ENCODE measurements around the gene ARRB1. TPM values are rescaled to one million over a fixed set of nuclear protein-coding genes. Genes with fewer than 3 reads are reported as not detected.

Gene ARRB1
- total and polyA plus RNA-seq, 2 experiments from 2014 or later = 4.5 to 10.7 TPM

DNA sequence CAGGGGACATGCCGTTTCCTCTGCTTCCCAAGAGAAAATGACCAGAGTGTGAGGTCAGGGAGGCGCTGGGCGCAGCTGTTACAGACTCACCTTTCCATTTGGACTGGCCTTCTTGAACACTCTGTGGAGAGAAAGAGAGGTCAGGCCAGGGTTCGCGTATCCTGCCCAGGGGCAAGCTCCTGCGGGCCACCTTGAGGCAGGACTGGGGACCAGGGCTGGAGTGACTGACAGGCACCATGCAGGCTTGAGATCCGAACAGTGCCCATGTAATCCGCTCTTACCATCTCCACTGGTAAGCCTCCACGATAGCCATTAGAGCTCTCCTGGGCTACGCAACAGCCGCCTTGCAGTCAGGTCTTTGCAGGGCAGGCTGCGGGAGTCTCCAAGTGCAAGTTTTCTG, 61.5 kb downstream of the ARRB1 start:
- Histone ChIP-seq H3K4me1 (ENCODE audit: low read depth) (peaks cover 5% of the 10 kb centered on the region), H3K27me3 (no peaks in the 10 kb centered on the region), H3K27ac (no peak overlapping the region), H3K36me3 (no peaks in the 10 kb centered on the region), H3K9me3 (ENCODE audit: low read depth) (no peaks in the 10 kb centered on the region), H3K4me3 (no peak overlapping the region)
- DNase-seq (ENCODE audit: low read depth in 1 of 2, low spot score in 1 of 2) = no peak
- TF ChIP-seq, protein P1, sequence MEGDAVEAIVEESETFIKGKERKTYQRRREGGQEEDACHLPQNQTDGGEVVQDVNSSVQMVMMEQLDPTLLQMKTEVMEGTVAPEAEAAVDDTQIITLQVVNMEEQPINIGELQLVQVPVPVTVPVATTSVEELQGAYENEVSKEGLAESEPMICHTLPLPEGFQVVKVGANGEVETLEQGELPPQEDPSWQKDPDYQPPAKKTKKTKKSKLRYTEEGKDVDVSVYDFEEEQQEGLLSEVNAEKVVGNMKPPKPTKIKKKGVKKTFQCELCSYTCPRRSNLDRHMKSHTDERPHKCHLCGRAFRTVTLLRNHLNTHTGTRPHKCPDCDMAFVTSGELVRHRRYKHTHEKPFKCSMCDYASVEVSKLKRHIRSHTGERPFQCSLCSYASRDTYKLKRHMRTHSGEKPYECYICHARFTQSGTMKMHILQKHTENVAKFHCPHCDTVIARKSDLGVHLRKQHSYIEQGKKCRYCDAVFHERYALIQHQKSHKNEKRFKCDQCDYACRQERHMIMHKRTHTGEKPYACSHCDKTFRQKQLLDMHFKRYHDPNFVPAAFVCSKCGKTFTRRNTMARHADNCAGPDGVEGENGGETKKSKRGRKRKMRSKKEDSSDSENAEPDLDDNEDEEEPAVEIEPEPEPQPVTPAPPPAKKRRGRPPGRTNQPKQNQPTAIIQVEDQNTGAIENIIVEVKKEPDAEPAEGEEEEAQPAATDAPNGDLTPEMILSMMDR (IDR thresholded peaks at IDR 0.05; ENCODE audit: low read depth, low read length) = no peak

DNA sequence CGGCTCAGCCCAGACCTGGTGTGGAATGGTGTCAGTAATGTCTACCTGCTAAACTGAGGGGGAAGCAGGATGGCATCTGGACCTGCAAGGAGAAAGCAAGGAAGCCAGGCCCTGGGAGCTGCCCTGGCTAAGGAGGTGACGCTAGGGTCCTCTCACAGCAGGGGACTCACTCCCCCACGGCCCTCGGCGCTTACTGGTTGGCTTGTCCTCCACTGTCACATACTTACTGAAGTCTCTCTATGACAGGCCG, 62.0 kb downstream of the ARRB1 start:
- no peak overlapping the region for H3K27ac ChIP-seq
- DNase-seq (ENCODE audit: low read depth in 1 of 2, low spot score in 1 of 2) = no peak
- TF ChIP-seq, protein P1 (IDR thresholded peaks at IDR 0.05; ENCODE audit: low read depth, low read length) = no peak
- no peak overlapping the region for H3K4me3 ChIP-seq
- peaks cover 5% of the 10 kb centered on the region for H3K4me1 ChIP-seq (ENCODE audit: low read depth)
- H3K36me3 ChIP-seq = no peaks in the 10 kb centered on the region
- H3K27me3 ChIP-seq = no peaks in the 10 kb centered on the region
- no peaks in the 10 kb centered on the region for H3K9me3 ChIP-seq (ENCODE audit: low read depth)

DNA sequence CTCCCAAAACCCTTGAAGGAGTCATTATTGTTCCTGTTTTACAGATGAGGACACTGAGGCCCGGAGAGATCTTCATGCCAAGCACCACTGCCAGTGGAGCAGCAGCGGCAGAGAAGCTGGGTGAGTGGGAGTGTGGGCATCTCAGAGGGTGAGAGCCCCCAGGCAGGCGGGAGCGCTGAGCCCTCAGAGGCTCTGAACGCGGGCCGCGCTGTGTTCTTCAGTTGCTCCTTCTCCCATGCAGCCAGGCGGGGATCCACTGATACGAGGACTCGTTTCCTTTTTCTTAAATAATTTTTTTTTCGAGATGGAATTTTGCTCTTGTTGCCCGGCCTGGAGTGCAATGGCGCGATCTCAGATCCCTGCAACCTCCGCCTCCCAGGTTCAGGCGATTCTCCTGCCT, 63.9 kb downstream of the ARRB1 start:
- Histone ChIP-seq H3K27me3 (no peaks in the 10 kb centered on the region), H3K36me3 (no peaks in the 10 kb centered on the region), H3K9me3 (ENCODE audit: low read depth) (no peaks in the 10 kb centered on the region), H3K27ac (no peak overlapping the region), H3K4me3 (no peak overlapping the region), H3K4me1 (ENCODE audit: low read depth) (peaks cover 5% of the 10 kb centered on the region)
- TF ChIP-seq, protein P1 (IDR thresholded peaks at IDR 0.05; ENCODE audit: low read depth, low read length) = no peak
- no peak for DNase-seq (ENCODE audit: low read depth in 1 of 2, low spot score in 1 of 2)

DNA sequence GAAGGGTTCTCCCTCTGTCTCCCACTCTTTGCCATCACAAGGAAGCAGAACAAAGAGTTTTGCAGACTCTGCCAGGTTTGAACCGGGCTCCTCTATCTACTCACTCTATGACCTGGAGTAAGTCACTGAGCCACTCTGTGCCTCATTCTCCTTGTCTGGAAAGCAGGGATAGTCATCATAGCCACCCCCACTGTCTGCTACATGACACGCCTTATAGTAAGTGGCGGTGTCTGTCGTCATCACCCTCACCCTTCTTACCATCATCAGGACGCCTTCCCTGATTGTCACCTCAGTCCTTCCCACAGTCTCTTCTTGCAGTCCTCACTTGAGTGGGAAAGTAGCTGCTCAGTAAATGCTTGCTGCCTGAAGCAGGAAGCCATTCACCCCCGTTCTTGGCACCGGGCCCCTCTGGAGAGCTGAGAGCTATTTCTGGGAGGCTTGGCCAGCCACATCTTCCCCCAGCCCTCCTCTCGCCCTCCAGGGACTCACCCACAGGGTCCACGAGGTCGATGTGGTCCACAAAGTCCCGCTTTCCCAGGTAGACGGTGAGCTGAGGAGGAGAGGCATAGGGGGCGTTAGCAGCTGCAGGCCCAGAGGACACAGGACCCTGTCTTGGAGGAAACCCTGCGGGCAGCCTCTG, 64.5 kb downstream of the ARRB1 start:
- Histone ChIP-seq H3K27ac (no peak overlapping the region), H3K4me3 (no peak overlapping the region), H3K9me3 (ENCODE audit: low read depth) (no peaks in the 10 kb centered on the region), H3K27me3 (no peaks in the 10 kb centered on the region), H3K36me3 (no peaks in the 10 kb centered on the region), H3K4me1 (ENCODE audit: low read depth) (peaks cover 5% of the 10 kb centered on the region)
- DNase-seq (ENCODE audit: low read depth in 1 of 2, low spot score in 1 of 2) = no peak
- TF ChIP-seq, protein P1 (IDR thresholded peaks at IDR 0.05; ENCODE audit: low read depth, low read length) = no peak

DNA sequence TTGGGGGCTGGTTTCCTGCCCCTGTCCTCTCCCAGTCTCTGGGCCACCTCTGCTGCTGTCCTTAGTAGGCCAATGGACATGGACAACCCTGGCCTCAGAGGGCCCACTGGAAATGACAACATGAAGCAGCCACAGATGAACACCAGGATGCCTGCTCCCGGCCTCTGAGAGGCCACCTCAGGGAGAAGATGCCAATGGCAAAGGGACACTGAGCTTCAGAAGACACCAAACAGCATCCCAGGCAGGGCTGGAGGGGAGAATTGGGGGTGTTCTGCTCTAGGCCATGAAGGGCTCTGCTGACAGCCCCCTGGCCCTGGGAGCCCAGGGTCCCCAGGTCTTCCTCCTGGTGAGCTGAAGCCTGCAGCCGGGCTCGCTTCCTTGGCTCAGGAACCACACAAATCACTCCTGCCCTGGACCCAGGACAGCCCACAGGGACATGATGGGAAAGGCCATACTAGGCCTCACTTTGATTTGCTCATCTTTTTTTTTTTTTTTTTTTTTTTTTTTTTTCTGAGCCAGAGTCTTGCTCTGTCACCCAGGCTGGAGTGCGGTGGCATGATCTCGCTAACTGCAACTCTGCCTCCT, 65.6 kb downstream of the ARRB1 start:
- H3K9me3 ChIP-seq (ENCODE audit: low read depth) = no peaks in the 10 kb centered on the region
- no peak overlapping the region for H3K4me3 ChIP-seq
- TF ChIP-seq, protein P1 (IDR thresholded peaks at IDR 0.05; ENCODE audit: low read depth, low read length) = no peak
- H3K36me3 ChIP-seq = no peaks in the 10 kb centered on the region
- no peak overlapping the region for H3K27ac ChIP-seq
- peaks cover 5% of the 10 kb centered on the region for H3K4me1 ChIP-seq (ENCODE audit: low read depth)
- no peak for DNase-seq (ENCODE audit: low read depth in 1 of 2, low spot score in 1 of 2)
- H3K27me3 ChIP-seq = no peaks in the 10 kb centered on the region

All from cardiac muscle cell (in vitro differentiated cells and primary cell).